Large intestine (tissue), 3 donors: ENCODE measurements around the gene PIAS3. TPM values are rescaled to one million over a fixed set of nuclear protein-coding genes. Genes with fewer than 3 reads are reported as not detected.
A peak's percentile ranks its signal among the peaks of the same experiment; 100 is the strongest.

Source experiments
- DNase-seq, 2 donors: peaks; one replicate each; pipeline versions ENCODE4 v3.0.0 to v3.0.0-alpha.2; 2013
- H3K27ac ChIP-seq: one replicate; pipeline ENCODE4 v1.5.1; 2013; ENCODE audit warnings: low read length
- H3K27me3 ChIP-seq: 2 replicates; pipeline ENCODE4 v1.6.1; 2013; ENCODE audit warnings: low read length; ENCODE audit not compliant: control insufficient read depth, insufficient read depth
- H3K36me3 ChIP-seq: 2 replicates; pipeline ENCODE4 v1.6.1; 2013; ENCODE audit warnings: low read length; ENCODE audit not compliant: control insufficient read depth, insufficient read depth
- H3K4me1 ChIP-seq: one replicate; pipeline ENCODE4 v1.6.1; 2013; ENCODE audit warnings: low read length; ENCODE audit not compliant: control insufficient read depth, insufficient read depth
- H3K4me3 ChIP-seq: one replicate; pipeline ENCODE4 v1.5.1; 2013; ENCODE audit warnings: low read length
- H3K9me3 ChIP-seq: one replicate; pipeline ENCODE4 v1.6.1; 2013; ENCODE audit warnings: mild to moderate bottlenecking, low read depth, low read length, moderate library complexity; ENCODE audit not compliant: control insufficient read depth
- WGBS: methylation state at CpG from one replicate; pipeline ENCODE4 v1.1.5; 2013; ENCODE audit warnings: low lambda C conversion rate; ENCODE audit not compliant: insufficient coverage; 5-methylcytosine and 5-hydroxymethylcytosine counted together
- polyA plus RNA-seq: library from polyadenylated mRNA; unstranded; fragments of 120-200 nt; gene quantifications from one replicate; pipeline ENCODE4 v1.2.1, GENCODE V29; 2013

PIAS3 gene
- polyA plus RNA-seq, 1 donor = 25.6 TPM

GRCh38 chr1:145877923-145878486 lies 19.1 kb upstream of the PIAS3 start:
- Histone ChIP-seq H3K4me1 (no peaks in the 10 kb centered on the region), H3K27ac (no peak overlapping the region), H3K9me3 (no peaks in the 10 kb centered on the region), H3K27me3 (peaks cover 14% of the 10 kb centered on the region), H3K36me3 (no peaks in the 10 kb centered on the region), H3K4me3 (no peak overlapping the region)
- WGBS = no CpG with 5 or more reads among the region's 7 CpGs
- DNase-seq = no peak

GRCh38 chr1:145874646-145875045 lies 15.8 kb upstream of the PIAS3 start:
- no peaks in the 10 kb centered on the region for H3K36me3 ChIP-seq
- no CpG with 5 or more reads among the region's 12 CpGs for WGBS
- no peaks in the 10 kb centered on the region for H3K9me3 ChIP-seq
- H3K4me1 ChIP-seq = peaks cover 4% of the 10 kb centered on the region
- H3K4me3 ChIP-seq = no peak overlapping the region
- DNase-seq = no peak
- no peak overlapping the region for H3K27ac ChIP-seq
- H3K27me3 ChIP-seq = peaks cover 32% of the 10 kb centered on the region

GRCh38 chr1:145871994-145872924 lies 13.4 kb upstream of the PIAS3 start:
- H3K4me1 ChIP-seq = peaks cover 4% of the 10 kb centered on the region
- H3K4me3 ChIP-seq = peak overlapping the region; percentile 35
- no peaks in the 10 kb centered on the region for H3K9me3 ChIP-seq
- H3K27ac ChIP-seq = peak overlapping the region; percentile 59
- peaks cover 35% of the 10 kb centered on the region for H3K27me3 ChIP-seq
- no CpG with 5 or more reads among the region's 47 CpGs for WGBS
- no peak for DNase-seq
- H3K36me3 ChIP-seq = no peaks in the 10 kb centered on the region

GRCh38 chr1:145868232-145868631 lies 9.4 kb upstream of the PIAS3 start:
- no peak overlapping the region for H3K4me3 ChIP-seq
- H3K9me3 ChIP-seq = no peaks in the 10 kb centered on the region
- WGBS = no CpG with 5 or more reads among the region's 4 CpGs
- no peak overlapping the region for H3K27ac ChIP-seq
- peaks cover 4% of the 10 kb centered on the region for H3K4me1 ChIP-seq
- no peak for DNase-seq
- H3K36me3 ChIP-seq = no peaks in the 10 kb centered on the region
- H3K27me3 ChIP-seq = peaks cover 28% of the 10 kb centered on the region

GRCh38 chr1:145863282-145864018 lies 4.6 kb upstream of the PIAS3 start:
- no peaks in the 10 kb centered on the region for H3K36me3 ChIP-seq
- DNase-seq = no peak
- WGBS = 93% methylated on average over 3 of the region's 5 CpGs
- peaks cover 5% of the 10 kb centered on the region for H3K4me1 ChIP-seq
- peaks cover 3% of the 10 kb centered on the region for H3K9me3 ChIP-seq
- H3K27me3 ChIP-seq = peaks cover 9% of the 10 kb centered on the region
- H3K4me3 ChIP-seq = no peak overlapping the region
- no peak overlapping the region for H3K27ac ChIP-seq

- Histone ChIP-seq H3K36me3 (peaks cover 21% of the 10 kb centered on the region), H3K27ac (peak overlapping the region; percentile 84), H3K27me3 (no peaks in the 10 kb centered on the region), H3K4me3 (peak overlapping the region; percentile 78), H3K4me1 (peaks cover 9% of the 10 kb centered on the region), H3K9me3 (peaks cover 3% of the 10 kb centered on the region)
- WGBS = no CpG with 5 or more reads among the region's 41 CpGs
- DNase-seq = peak; percentile 83 to 90
These were observed 676 bp upstream of the PIAS3 start for GRCh38 chr1:145859491-145860023.

GRCh38 chr1:145858238-145858900 lies 512 bp downstream of the PIAS3 start:
- peaks cover 9% of the 10 kb centered on the region for H3K4me1 ChIP-seq
- peak overlapping the region; percentile 84 for H3K27ac ChIP-seq
- no peak for DNase-seq
- no CpG with 5 or more reads among the region's 35 CpGs for WGBS
- peak overlapping the region; percentile 78 for H3K4me3 ChIP-seq
- peaks cover 33% of the 10 kb centered on the region for H3K36me3 ChIP-seq
- H3K9me3 ChIP-seq = peaks cover 3% of the 10 kb centered on the region
- H3K27me3 ChIP-seq = no peaks in the 10 kb centered on the region

- WGBS = no CpG with 5 or more reads among the region's 4 CpGs
- no peak for DNase-seq
- no peak overlapping the region for H3K27ac ChIP-seq
These were observed 1.7 kb downstream of the PIAS3 start for GRCh38 chr1:145857170-145857569.

GRCh38 chr1:145855426-145855948 lies 3.4 kb downstream of the PIAS3 start:
- Histone ChIP-seq H3K27me3 (no peaks in the 10 kb centered on the region), H3K27ac (no peak overlapping the region), H3K9me3 (peaks cover 3% of the 10 kb centered on the region), H3K4me3 (no peak overlapping the region), H3K36me3 (peaks cover 48% of the 10 kb centered on the region), H3K4me1 (peaks cover 9% of the 10 kb centered on the region)
- DNase-seq = no peak
- WGBS = 100% methylated on average over 3 of the region's 7 CpGs

More at GRCh38 chr1:145857170-145857569, 1.7 kb downstream of the PIAS3 start:
- Histone ChIP-seq H3K9me3 (peaks cover 3% of the 10 kb centered on the region), H3K36me3 (peaks cover 38% of the 10 kb centered on the region), H3K27me3 (no peaks in the 10 kb centered on the region), H3K4me3 (no peak overlapping the region), H3K4me1 (peaks cover 9% of the 10 kb centered on the region)
